ENCODE results near the gene FRMD4A.

FRMD4A gene

GRCh38 chr10:14186245-14186644 is 144.5 kb downstream of the FRMD4A start:
- no peak for DNase-seq

DNA sequence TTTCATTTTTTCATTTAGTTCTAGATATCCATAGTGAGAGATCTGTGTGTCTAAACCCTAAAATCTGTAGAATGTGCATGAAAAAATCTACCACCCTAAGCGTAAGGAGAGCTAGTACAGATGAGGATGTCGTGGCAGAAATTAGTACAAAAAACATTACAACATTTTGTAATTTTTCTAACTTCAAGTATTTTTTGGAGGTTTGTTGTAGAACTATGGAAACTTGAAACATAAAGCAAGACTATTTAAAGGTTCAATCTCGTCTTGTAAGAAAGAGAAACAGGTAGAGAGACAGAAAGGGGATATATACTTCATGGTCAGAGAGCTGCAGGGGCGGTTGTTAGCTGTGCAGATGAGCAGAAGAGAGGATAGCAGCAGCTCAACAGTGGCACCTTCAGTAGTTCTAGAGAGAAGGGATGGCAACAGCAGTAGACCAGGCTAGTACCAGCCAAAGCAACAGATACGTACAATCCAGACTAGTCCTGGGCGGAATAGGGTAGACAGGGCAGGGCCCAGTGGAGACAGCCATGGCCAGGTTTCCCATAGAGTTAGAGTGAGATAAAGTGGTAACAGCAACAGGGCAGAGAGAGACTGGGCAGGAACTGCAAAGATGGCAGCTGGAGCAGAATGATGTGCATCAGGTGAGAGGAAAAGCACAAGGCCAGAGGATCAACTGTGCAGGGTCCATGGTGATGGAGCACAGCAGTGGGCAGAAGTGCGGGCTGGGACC is 145.2 kb downstream of the FRMD4A start:
- peak; percentile 91 for DNase-seq

DNA sequence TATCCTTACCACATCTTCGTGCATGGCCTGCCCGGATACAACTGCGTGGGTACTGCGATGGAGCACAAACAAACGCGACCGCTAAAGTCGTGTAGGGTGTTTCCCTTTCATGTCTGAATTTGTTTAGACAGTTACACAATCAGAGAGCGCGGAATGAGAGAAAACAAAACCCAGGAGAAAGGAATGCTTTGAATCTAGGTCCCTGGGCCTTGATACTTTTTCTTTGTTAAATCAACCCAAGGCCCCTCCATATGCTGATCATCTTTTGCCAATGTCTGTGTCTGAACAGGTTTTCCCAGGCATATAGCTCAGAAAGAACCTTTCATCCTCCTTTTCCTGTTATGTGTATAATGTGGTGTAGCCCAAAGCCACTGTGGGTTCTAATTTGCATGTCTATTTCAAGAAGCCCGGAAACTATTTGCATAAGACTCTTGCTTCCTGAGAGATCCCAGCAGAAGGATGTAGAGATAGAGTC is 145.8 kb downstream of the FRMD4A start:
- no peak for DNase-seq

- DNase-seq, result no peak
These were observed 147.9 kb downstream of the FRMD4A start for GRCh38 chr10:14182781-14183180.

- DNase-seq, result no peak
These were observed 149.2 kb downstream of the FRMD4A start for GRCh38 chr10:14181567-14181936.

GRCh38 chr10:14180911-14181566 is 149.7 kb downstream of the FRMD4A start:
- no peak for DNase-seq

- DNase-seq, result no peak
These were observed 151.5 kb downstream of the FRMD4A start for GRCh38 chr10:14179251-14179650.

- peak; percentile 21 for DNase-seq
These were observed 156.8 kb downstream of the FRMD4A start for GRCh38 chr10:14173706-14174594.

- no peak for DNase-seq
These were observed 157.4 kb downstream of the FRMD4A start for GRCh38 chr10:14173391-14173705.

GRCh38 chr10:14172336-14172950 is 158.3 kb downstream of the FRMD4A start:
- DNase-seq, result no peak

GRCh38 chr10:14171336-14171735 is 159.4 kb downstream of the FRMD4A start:
- DNase-seq, result no peak

GRCh38 chr10:14163377-14164086 is 167.2 kb downstream of the FRMD4A start:
- no peak for DNase-seq

- DNase-seq, result no peak
These were observed 167.9 kb downstream of the FRMD4A start for GRCh38 chr10:14162629-14163344.

DNA sequence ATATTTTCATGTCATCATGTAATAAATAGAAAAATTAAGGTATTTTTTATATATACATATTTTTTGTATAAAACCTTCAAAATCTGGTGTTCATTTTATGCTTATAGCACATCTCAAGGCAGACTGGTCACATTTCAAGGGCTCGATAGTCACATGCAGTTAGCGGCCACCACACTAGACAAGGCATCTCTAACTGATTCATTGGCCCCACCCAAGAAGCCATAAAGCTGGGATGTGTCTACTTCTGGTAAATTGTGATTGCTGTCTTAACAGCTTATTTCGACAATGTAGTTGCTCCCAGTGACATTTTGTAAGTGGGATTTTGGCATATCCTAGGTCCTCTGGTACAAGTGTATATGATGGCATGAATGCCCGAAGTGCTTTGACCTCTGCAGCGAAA is 168.7 kb downstream of the FRMD4A start:
- no peak for DNase-seq

DNA sequence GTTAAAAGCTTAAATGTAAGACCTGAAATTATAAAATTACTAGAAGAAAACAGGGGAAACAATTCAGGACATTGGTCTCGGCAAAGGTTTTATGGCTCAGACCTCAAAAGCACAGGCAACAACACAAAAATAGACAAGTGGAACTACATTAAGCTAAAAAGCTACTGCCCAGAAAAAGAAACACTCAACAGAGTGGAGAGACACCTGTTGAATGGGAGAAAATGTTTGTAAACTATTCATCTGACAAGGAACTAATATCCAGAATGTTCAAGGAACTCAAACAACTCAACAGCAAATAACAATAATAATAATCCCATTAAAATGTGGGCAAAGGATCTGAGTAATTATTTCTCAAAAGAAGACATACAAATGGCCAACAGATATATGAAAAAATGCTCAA is 170.4 kb downstream of the FRMD4A start:
- DNase-seq, result no peak

- DNase-seq, result no peak
These were observed 172.1 kb downstream of the FRMD4A start for GRCh38 chr10:14158575-14158974.

DNA sequence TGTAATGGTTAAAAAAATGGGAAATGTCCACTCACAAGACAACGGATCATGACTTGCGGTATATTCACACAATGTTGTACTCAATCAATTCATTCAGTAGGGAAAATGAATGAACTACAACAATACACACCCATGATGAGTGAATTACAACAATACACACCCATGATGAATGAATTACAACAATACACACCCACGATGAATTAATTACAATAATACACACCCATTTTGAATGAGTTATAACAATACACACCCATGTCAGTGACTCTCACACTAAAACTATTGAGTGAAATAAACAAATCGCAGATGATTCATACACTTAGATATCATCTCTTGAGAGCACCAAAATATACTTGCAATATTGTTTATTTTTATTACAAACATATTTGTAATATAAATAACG is 174.6 kb downstream of the FRMD4A start:
- DNase-seq, result no peak

GRCh38 chr10:14153570-14154055 is 177.1 kb downstream of the FRMD4A start:
- DNase-seq, result no peak

DNA sequence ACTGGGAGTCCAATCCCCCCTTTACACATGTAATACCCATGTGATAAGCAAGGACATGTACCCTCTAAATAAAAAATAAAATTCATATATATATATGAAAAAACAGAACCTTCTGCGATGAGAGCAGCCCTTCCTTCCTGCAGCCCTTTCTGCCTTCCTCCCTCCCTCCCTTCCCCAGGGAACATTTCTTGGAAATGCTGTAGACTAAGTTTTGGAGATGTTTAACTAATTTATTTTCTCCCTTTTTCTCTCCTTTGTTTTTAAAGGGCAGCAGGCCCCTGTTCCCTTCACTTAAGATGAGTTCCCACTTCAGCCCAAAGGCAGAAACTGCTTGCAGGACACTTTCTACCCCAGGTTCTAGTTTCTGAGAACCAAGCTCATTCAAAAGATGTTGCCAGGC is 179.2 kb downstream of the FRMD4A start:
- no peak for DNase-seq

DNA sequence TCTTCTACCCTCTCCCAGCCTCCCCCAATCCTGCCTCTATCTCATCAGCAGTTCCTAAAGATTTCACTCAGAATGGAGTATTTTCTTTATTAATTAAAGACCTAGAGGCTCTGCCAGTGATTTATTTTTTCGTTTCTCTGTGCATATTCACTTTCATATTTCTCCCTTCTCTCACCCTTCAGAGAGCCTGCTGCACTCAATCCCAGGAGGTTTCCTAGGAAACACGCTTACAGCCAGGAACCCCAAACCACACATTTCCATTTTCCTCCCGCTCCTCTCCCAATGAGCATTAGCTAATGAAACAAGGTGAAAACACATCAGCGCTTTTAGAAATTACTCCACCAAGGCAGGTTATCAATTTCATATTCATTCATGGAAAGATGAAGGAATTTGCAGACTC is 180.2 kb downstream of the FRMD4A start:
- no peak for DNase-seq

- peak; percentile 30 for DNase-seq
These were observed 184.2 kb downstream of the FRMD4A start for GRCh38 chr10:14146501-14146900.

Data from fibroblast of skin of abdomen (primary cell).